Esophagus muscularis mucosa (tissue), 4 donors: ENCODE measurements around the gene PDZRN3. TPM values are rescaled to one million over a fixed set of nuclear protein-coding genes. Genes with fewer than 3 reads are reported as not detected.

Experiments
- DNase-seq: peaks from one replicate; pipeline ENCODE4 v3.0.0-alpha.2; 2017; ENCODE audit errors: extremely low spot score
- H3K27ac ChIP-seq, 4 donors: fragments of 200-600 bp; sonication (generic); replicated peaks in 1 of 4; 1 replicate in 3 of 4; 2 replicates in 1 of 4; pipeline ENCODE4 v1.5.1; 2016 to 2019; ENCODE audit warnings: mild to moderate bottlenecking in 1 of 4
- H3K27me3 ChIP-seq, 4 donors: fragments of 200-600 bp; sonication (generic); one replicate each; pipeline versions ENCODE4 v1.5.1 to v1.6.0; 2016 to 2019
- H3K36me3 ChIP-seq, 4 donors: fragments of 200-600 bp; sonication (generic); one replicate each; pipeline ENCODE4 v1.5.1; 2016 to 2019
- H3K4me1 ChIP-seq, 4 donors: fragments of 200-600 bp; sonication (generic); one replicate each; pipeline ENCODE4 v1.5.1; 2016 to 2019
- H3K4me3 ChIP-seq, 4 donors: fragments of 200-600 bp; sonication (generic); 1 replicate in 2 of 4; 2 replicates in 2 of 4; pipeline ENCODE4 v1.5.1; 2016 to 2019; ENCODE audit warnings: mild to moderate bottlenecking in 4 of 4, moderate library complexity in 1 of 4
- H3K9me3 ChIP-seq, 4 donors: fragments of 200-600 bp; sonication (generic); 1 replicate in 3 of 4; 2 replicates in 1 of 4; pipeline ENCODE4 v1.5.1; 2016 to 2019
- CTCF ChIP-seq, 3 experiments: fragments of 200-600 bp in 2 of 3; fragments of 450-650 bp in 1 of 3; sonication (generic) in 2 of 3; IDR thresholded peaks; one replicate each; pipeline ENCODE4 v1.5.1; 2017 to 2019; ENCODE audit warnings: antibody characterized with exemption in 3 of 3, mild to moderate bottlenecking in 2 of 3, moderate library complexity in 1 of 3
- EP300 ChIP-seq: sonication (generic); formaldehyde crosslinking; IDR thresholded peaks from one replicate; pipeline ENCODE4 v1.6.1; 2017; ENCODE audit warnings: antibody characterized with exemption
- POLR2A ChIP-seq: fragments of 450-650 bp; IDR thresholded peaks from one replicate; pipeline ENCODE4 v1.6.1; 2017; ENCODE audit warnings: antibody characterized with exemption, moderate library complexity, mild to moderate bottlenecking, low read depth
- POLR2AphosphoS5 ChIP-seq, 2 donors: sonication (generic); formaldehyde crosslinking; IDR thresholded peaks; one replicate each; pipeline ENCODE4 v1.6.1; 2017; ENCODE audit warnings: antibody characterized with exemption in 2 of 2
- WGBS: methylation state at CpG from one replicate; pipeline ENCODE4 v1.1.5; 2018; 5-methylcytosine and 5-hydroxymethylcytosine counted together
- intact Hi-C: fragments of 100-400 bp; cut with DNase I; formaldehyde crosslinking; loops from one replicate; pipeline ENCODE4 v1.15.1; 2023
- total RNA-seq, 4 donors: library from RNA; depleted of rRNA; stranded (reverse); fragments of >200 nt; gene quantifications; one replicate each; pipeline versions ENCODE4 v1.1.0 to v1.2.1, GENCODE V29; 2016

PDZRN3 gene
- total RNA-seq, 4 donors from 2014 or later: 149 to 314 (median 220) TPM

GRCh38 chr3:73451301-73451944 lies 173.3 kb downstream of the PDZRN3 start:
- H3K4me1 ChIP-seq: peaks cover 43 to 93% (median 80%) of the 10 kb centered on the region in 4 donors
- no peak overlapping the region for H3K27ac ChIP-seq
- intact Hi-C loops: no loop called here
- 49% methylated on average over 3 of the region's 3 CpGs for WGBS
- TF ChIP-seq EP300 (no peak), POLR2A (no peak), CTCF (IDR thresholded peaks at IDR 0.05) (no peak), POLR2AphosphoS5 (IDR thresholded peaks at IDR 0.05) (no peak)
- DNase-seq: no peak
- H3K36me3 ChIP-seq: no peaks in the 10 kb centered on the region
- H3K27me3 ChIP-seq: no peaks in the 10 kb centered on the region
- H3K4me3 ChIP-seq: no peak overlapping the region
- H3K9me3 ChIP-seq: no peaks in the 10 kb centered on the region

GRCh38 chr3:73449774-73450173 lies 175.0 kb downstream of the PDZRN3 start:
- WGBS: 66% methylated on average over 4 of the region's 4 CpGs
- H3K9me3 ChIP-seq: no peaks in the 10 kb centered on the region
- no peak overlapping the region for H3K4me3 ChIP-seq
- no peak for DNase-seq
- no peak overlapping the region for H3K27ac ChIP-seq
- no peaks in the 10 kb centered on the region for H3K36me3 ChIP-seq
- H3K4me1 ChIP-seq: peaks cover 45 to 92% (median 73%) of the 10 kb centered on the region in 4 donors
- intact Hi-C loops: no loop called here
- no peak for TF ChIP-seq CTCF (IDR thresholded peaks at IDR 0.05)
- TF ChIP-seq POLR2A: no peak
- no peak for TF ChIP-seq POLR2AphosphoS5 (IDR thresholded peaks at IDR 0.05)
- TF ChIP-seq EP300: no peak
- no peaks in the 10 kb centered on the region for H3K27me3 ChIP-seq

- Histone ChIP-seq H3K4me1 (peaks cover 45 to 88% (median 71%) of the 10 kb centered on the region in 4 donors), H3K36me3 (no peaks in the 10 kb centered on the region), H3K27me3 (no peaks in the 10 kb centered on the region), H3K4me3 (no peak overlapping the region), H3K27ac (no peak overlapping the region), H3K9me3 (no peaks in the 10 kb centered on the region)
- 77% methylated on average over 4 of the region's 4 CpGs for WGBS
- no peak for DNase-seq
- intact Hi-C loops: no loop called here
- TF ChIP-seq POLR2A (no peak), EP300 (no peak), CTCF (IDR thresholded peaks at IDR 0.05) (no peak), POLR2AphosphoS5 (IDR thresholded peaks at IDR 0.05) (no peak)
Measured at GRCh38 chr3:73448761-73449301, 175.9 kb downstream of the PDZRN3 start.

GRCh38 chr3:73448041-73448440 lies 176.7 kb downstream of the PDZRN3 start:
- H3K9me3 ChIP-seq: no peaks in the 10 kb centered on the region
- intact Hi-C loops: no loop called here
- H3K4me1 ChIP-seq: peaks cover 46 to 88% (median 70%) of the 10 kb centered on the region in 4 donors
- H3K27me3 ChIP-seq: no peaks in the 10 kb centered on the region
- no peak for DNase-seq
- no peaks in the 10 kb centered on the region for H3K36me3 ChIP-seq
- TF ChIP-seq POLR2A: no peak
- no peak for TF ChIP-seq EP300
- no peak for TF ChIP-seq POLR2AphosphoS5 (IDR thresholded peaks at IDR 0.05)
- no peak for TF ChIP-seq CTCF (IDR thresholded peaks at IDR 0.05)
- no peak overlapping the region for H3K4me3 ChIP-seq
- 72% methylated on average over 2 of the region's 2 CpGs for WGBS
- H3K27ac ChIP-seq: no peak overlapping the region
